SKM-1 (cell line): ENCODE results near the gene TRAFD1.
"Not testable (repeated sequence)": the region's sequence is repeated elsewhere in the genome, so short reads cannot be mapped to it uniquely, and the experiment has no call there.

Source experiments
- DNase-seq: peaks from one replicate; lab custom pipeline; 2025; ENCODE audit not compliant: unreplicated experiment; lab: John Stamatoyannopoulos, UW

TRAFD1 gene

DNA sequence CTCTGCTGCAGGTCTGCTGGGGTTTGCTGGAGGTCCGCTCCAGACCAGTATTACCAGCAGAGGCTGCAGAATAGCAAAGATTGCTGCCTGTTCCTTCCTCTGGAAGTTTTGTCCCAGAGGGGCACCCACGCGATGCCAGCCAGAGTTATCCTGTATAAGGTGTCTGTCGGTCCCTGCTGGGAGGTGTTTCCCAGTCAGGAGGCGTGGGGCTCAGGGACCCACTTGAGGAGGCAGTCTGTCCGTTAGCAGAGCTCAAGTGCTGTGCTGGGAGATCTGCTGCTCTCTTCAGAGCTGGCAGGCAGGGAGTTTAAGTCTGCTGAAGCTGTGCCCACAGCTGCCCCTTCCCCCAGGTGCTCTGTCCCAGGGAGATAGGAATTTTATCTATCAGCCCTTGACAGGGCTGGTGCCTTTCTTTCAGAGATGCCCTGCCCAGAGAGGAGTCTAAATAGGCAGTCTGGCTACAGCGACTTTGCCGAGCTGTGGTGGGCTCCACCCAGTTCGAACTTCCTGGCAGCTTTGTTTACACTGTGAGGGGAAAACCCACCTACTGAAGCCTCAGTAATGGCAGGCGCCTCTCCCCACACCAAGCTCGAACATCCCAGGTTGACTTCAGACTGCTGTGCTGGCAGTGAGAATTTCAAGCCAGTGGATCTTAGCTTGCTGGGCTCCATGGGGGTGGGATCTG lies 33.2 kb downstream of the TRAFD1 start:
- DNase-seq, result not testable (repeated sequence)

- no peak for DNase-seq
Measured at GRCh38 chr12:112159146-112159541, 33.8 kb downstream of the TRAFD1 start.

GRCh38 chr12:112160611-112161010 lies 35.3 kb downstream of the TRAFD1 start:
- no peak for DNase-seq

- no peak for DNase-seq
Measured at GRCh38 chr12:112161711-112162110, 36.4 kb downstream of the TRAFD1 start.

DNA sequence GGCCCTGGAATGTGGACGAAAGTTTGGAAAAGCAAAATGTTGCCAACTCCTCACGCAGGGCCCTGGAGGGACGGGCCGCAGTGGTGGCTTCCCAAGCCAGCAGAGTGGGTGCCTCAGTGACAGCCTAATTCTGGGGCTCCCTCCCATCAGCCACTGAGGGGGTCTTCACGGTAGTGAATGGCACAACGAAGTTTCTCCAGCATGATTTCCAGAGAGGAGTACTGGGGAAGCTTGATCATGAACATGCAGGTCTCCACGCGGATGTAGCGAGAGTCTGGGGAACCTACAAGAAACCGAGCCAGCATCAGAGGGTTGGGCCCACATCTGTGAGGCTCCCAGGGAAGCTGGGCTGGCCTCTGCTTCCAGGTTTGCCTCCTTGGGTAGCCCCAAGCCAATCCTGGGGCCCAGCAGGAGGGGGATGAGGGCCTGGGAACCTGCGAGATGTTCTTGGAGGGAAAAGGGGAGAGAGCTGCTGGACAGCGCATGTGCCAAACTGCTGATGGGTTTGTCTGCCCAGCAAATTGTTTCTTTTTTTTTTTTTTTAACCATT lies 37.0 kb downstream of the TRAFD1 start:
- DNase-seq, result no peak

DNA sequence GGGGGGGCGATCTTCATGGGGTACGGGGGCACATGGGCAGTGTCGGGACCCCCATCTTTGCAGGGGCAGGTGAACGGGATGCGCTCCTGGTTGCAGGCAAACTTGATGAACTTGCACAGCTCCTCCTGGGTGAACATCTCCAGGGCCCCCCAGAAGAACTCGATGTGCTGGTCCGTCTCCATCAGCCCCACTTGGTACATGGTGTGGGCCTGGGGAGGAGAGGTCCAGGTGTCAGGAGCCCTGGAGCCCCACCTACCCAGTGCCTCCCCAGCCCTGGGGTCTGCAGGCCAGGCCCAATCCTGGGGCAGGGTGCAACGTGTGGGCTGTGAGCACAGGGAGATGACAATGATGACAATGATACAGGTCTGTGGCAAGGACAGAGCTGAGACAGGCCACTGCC lies 37.7 kb downstream of the TRAFD1 start:
- DNase-seq, result no peak

DNA sequence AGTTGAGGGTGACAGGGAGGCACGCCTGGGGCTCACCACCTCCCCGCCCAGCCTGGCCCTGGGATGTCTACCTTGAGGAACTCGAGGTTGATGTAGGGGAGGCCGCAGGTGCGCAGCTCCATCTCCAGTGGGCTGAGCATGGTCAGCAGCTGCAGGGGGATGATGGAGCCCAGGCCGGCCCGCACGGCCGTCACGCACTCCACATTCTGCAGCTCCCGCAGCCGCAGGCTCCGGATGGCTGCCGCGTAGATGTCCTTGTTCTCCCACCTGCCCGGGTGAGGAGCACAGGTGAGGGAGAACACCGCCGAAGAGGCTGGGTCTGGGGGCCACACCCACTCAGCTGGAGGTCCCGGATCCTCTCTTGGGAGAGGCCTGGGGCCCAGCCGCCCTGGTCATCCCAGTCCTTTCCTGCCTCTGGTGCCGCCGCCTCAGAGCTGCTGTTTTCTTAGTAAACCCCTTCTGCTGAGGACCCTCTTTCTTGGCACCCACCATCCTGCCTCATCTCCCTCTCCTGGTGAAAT lies 38.2 kb downstream of the TRAFD1 start:
- DNase-seq, result no peak

DNA sequence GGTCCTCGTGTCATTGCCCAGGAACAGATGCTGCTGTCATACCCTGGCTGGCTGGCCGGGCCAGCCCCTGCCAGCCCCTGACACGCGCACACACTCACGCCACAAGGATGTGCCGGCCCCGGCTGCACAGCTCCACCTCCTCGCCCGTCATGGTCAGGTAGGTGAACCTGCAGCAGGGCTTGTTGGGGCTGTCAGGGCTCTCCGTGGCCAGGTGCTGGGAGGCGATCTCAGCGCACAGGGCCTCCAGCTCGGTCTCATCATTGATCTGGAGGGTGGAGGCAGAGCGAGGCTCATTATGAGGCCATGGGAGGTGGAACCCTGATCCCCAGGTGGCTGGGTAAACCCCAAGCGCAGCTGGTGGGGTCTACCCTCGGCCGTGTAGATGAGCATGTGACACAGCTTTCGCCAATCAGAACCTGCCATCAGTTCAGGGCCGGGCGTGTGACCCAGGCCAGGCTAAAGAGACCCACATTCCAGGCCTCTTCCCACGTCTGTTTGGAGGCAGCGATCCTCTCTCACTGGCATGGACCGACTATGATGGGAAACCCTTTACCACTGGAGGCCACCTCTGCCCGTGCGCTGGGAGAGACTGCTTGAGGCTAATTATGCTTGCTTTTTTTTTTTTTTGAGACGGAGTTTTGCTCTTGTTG lies 38.8 kb downstream of the TRAFD1 start:
- DNase-seq, result no peak

GRCh38 chr12:112165624-112166023 lies 40.3 kb downstream of the TRAFD1 start:
- no peak for DNase-seq

DNA sequence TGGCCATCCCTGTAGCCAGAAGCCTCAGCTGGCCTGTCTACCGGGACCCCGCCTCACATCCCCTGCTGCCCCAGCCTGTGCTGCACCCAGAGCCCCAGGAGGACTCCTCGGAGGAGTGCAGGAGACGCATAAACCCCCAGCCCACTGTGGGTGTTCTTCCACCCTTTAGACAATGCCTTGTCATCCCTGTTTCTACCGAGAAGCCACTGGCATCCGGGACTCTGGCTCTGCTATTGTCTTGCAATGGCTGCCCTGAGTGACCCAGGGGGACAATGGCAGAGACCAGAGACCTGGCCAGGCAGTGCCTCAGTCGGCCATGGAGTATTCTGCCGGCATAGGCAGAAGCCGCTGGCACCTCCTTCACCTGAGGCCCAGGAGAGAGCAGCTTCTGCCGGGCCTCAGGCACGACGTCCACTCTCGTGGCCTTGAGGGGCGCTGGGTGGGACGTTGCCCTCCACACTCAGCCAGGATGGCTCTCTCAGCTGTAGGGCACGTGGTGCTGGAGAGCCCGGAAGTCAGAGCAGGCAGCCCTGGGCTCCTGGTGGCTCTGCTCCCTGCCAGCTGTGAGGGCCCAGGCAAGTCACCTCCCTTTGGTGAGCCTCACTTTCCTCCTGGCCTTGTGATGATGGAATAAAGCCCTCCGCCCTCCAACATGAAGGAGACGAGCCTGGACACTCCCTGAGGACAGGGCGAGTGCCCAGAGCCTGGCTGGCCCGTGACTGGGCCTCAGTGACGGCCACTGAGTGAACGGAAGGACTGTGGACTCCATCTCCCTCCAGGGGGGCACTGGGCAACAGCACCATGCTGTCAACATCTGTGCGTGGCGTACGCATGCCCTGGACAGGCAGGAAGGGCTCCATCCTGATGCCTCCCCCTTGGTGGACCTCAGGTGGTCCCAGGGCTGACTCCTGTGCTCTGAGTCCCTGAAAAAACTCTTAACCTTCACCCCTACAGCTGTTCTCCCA lies 41.0 kb downstream of the TRAFD1 start:
- no peak for DNase-seq

DNA sequence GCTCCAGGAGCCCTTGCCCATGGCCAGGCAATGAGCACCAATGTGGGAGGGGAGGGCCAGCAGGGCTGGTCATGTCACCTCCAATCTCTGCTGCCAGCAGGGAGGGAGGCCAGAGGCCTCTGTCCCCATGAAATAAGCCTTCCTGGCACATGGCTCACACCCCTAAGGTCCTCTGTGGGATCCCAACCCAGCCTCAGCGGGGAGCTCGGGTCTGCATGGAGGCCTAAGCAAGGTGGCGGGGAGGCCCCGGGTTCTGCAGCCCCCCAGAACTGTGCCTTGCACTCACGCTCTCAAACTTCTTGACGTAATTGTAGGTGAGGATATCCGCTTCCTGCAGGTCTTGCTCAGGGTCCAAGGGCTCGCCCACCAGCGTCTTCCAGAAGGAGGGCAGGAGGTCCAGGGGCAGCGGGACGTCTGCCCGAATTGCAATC lies 41.7 kb downstream of the TRAFD1 start:
- no peak for DNase-seq

- DNase-seq, result no peak
Measured at GRCh38 chr12:112167718-112168525, 42.6 kb downstream of the TRAFD1 start.

GRCh38 chr12:112168561-112168971 lies 43.2 kb downstream of the TRAFD1 start:
- DNase-seq, result no peak

- DNase-seq, result no peak
Measured at GRCh38 chr12:112169161-112169872, 44.0 kb downstream of the TRAFD1 start.

- DNase-seq, result no peak
Measured at GRCh38 chr12:112169966-112170365, 44.6 kb downstream of the TRAFD1 start.

GRCh38 chr12:112170376-112170775 lies 45.0 kb downstream of the TRAFD1 start:
- no peak for DNase-seq

GRCh38 chr12:112170971-112171596 lies 45.7 kb downstream of the TRAFD1 start:
- DNase-seq, result no peak

DNA sequence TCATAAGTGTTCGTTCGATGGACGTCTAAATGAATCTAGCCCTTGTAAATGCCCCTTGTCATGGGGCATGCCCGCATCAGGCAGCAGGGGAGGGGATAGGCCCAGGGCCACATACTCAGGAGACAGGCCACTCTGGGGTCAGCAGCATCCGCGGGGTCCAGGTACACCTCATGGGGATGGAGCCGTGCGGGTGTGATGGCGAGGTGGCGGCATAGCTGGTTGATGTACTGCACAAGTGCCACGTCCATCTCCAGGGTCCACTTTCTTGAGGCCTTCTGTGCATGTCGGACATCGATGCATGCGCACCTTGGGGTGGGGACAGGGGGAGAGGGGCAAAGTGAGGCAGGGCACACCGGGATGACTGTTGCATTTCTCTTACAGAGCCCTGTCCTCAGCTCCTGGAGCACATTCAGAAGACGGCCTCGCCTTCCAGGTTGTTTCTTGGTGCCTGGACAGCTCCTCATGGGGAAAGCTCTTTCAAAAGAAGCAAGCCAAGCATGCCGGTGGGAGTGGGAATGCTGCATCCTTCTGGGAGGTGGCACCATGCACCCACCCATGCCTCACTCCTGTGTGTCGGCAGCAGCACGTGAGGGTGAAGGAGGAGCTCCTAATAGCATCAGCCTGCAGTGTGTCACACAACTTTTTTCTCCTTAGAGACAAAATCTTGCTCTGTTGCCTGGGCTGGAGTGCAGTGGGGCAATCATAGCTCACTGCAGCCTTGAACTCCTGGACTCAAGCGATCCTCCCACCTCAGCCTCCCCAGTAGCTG lies 47.4 kb downstream of the TRAFD1 start:
- DNase-seq, result no peak
